ENCODE results near the gene SLC66A3.

Gene SLC66A3

GRCh38 chr2:11122380-11122779 is 32.9 kb upstream of the SLC66A3 start:
- no peak for TF ChIP-seq ZSCAN16 (tag by site-specific recombination; IDR thresholded peaks at IDR 0.05)
- no peak for TF ChIP-seq MZF1 (tag by site-specific recombination; IDR thresholded peaks at IDR 0.05; ENCODE audit: borderline replicate concordance)
- TF ChIP-seq ZNF132 (tag by site-specific recombination; IDR thresholded peaks at IDR 0.05; ENCODE audit: borderline replicate concordance): no peak
- TF ChIP-seq KLF8 (tag by site-specific recombination; IDR thresholded peaks at IDR 0.05): no peak
- no peak for TF ChIP-seq ZNF16 (tag by site-specific recombination; IDR thresholded peaks at IDR 0.05; ENCODE audit: low read depth)
- no peak for TF ChIP-seq ZNF266 (tag by site-specific recombination; IDR thresholded peaks at IDR 0.05; ENCODE audit: low read depth)
- TF ChIP-seq ZFHX2 (tag by site-specific recombination; conservative IDR thresholded peaks at IDR 0.05): no peak
- TF ChIP-seq BCL11B (tag by site-specific recombination; IDR thresholded peaks at IDR 0.05; ENCODE audit: low read depth): no peak
- TF ChIP-seq ZNF660 (tag by site-specific recombination; IDR thresholded peaks at IDR 0.05): no peak
- no peak overlapping the region for H3K4me3 ChIP-seq (ENCODE audit: low read depth, low read length)
- no peaks in the 10 kb centered on the region for H3K4me1 ChIP-seq (ENCODE audit: control insufficient read depth, insufficient read depth, low read length)
- ChIA-PET POLR2A (no interaction called here), CTCF (interaction anchor here (0.6 to 9.1 kb wide), 2 partner anchors 16 to 287 kb away, joined by 3 to 185 read pairs; no protein-coding TSS in a partner anchor)
- H3K9me3 ChIP-seq (ENCODE audit: control insufficient read depth, insufficient read depth, low read depth, low read length): no peaks in the 10 kb centered on the region
- H3K27ac ChIP-seq (ENCODE audit: extremely low read depth, low read depth, low read length): no peak overlapping the region
- no peaks in the 10 kb centered on the region for H3K36me3 ChIP-seq (ENCODE audit: control insufficient read depth in 2 of 2, insufficient read depth in 1 of 2, low read length in 2 of 2)

- no peak for TF ChIP-seq ZSCAN16 (tag by site-specific recombination; IDR thresholded peaks at IDR 0.05)
- TF ChIP-seq ZNF302 (tag by site-specific recombination; IDR thresholded peaks at IDR 0.05; ENCODE audit: low read depth): no peak
- no peak for TF ChIP-seq TSHZ1 (tag by site-specific recombination; IDR thresholded peaks at IDR 0.05; ENCODE audit: borderline replicate concordance)
- no peak for TF ChIP-seq ZBTB21 (tag by site-specific recombination; IDR thresholded peaks at IDR 0.05)
- TF ChIP-seq WT1 (tag by site-specific recombination; IDR thresholded peaks at IDR 0.05): no peak
- TF ChIP-seq, protein P1, sequence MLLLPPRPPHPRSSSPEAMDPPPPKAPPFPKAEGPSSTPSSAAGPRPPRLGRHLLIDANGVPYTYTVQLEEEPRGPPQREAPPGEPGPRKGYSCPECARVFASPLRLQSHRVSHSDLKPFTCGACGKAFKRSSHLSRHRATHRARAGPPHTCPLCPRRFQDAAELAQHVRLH (tag by site-specific recombination; IDR thresholded peaks at IDR 0.05): no peak
- TF ChIP-seq, protein P2, sequence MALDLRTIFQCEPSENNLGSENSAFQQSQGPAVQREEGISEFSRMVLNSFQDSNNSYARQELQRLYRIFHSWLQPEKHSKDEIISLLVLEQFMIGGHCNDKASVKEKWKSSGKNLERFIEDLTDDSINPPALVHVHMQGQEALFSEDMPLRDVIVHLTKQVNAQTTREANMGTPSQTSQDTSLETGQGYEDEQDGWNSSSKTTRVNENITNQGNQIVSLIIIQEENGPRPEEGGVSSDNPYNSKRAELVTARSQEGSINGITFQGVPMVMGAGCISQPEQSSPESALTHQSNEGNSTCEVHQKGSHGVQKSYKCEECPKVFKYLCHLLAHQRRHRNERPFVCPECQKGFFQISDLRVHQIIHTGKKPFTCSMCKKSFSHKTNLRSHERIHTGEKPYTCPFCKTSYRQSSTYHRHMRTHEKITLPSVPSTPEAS (tag by site-specific recombination; IDR thresholded peaks at IDR 0.05): no peak
- no peak for TF ChIP-seq ZNF747 (tag by site-specific recombination; IDR thresholded peaks at IDR 0.05)
- TF ChIP-seq SETDB1 (IDR thresholded peaks at IDR 0.05; ENCODE audit: insufficient read length, low read length): no peak
- TF ChIP-seq ZNF394 (tag by site-specific recombination; IDR thresholded peaks at IDR 0.05; ENCODE audit: borderline replicate concordance): no peak
- Histone ChIP-seq H3K4me1 (ENCODE audit: control insufficient read depth, insufficient read depth, low read length) (no peaks in the 10 kb centered on the region), H3K9me3 (ENCODE audit: control insufficient read depth, insufficient read depth, low read depth, low read length) (no peaks in the 10 kb centered on the region), H3K27ac (ENCODE audit: extremely low read depth, low read depth, low read length) (no peak overlapping the region), H3K4me3 (ENCODE audit: low read depth, low read length) (no peak overlapping the region), H3K36me3 (ENCODE audit: control insufficient read depth in 2 of 2, insufficient read depth in 1 of 2, low read length in 2 of 2) (no peaks in the 10 kb centered on the region)
- ChIA-PET POLR2A (no interaction called here), CTCF (interaction anchor here (1.0 to 9.1 kb wide), 6 partner anchors 51 to 288 kb away, joined by 3 to 185 read pairs (median 12); no protein-coding TSS in a partner anchor)
These were observed 32.1 kb upstream of the SLC66A3 start for GRCh38 chr2:11123001-11123809.
